NCI-H510A treated with DMSO at 0.1 percent for 48 hours (cell line): ENCODE measurements around the gene NEAT1.

Source experiments
- DNase-seq: peaks from one replicate; lab custom pipeline; 2025; lab: John Stamatoyannopoulos, UW

Gene NEAT1

GRCh38 chr11:65422633-65423515 is at the start of gene NEAT1:
Gene NEAT1, plus strand, starts transcription at chr11:65422798.
- peak; percentile 92 for DNase-seq

- DNase-seq = no peak
Measured at GRCh38 chr11:65373839-65374580, 48.6 kb upstream of the NEAT1 start.

- no peak for DNase-seq
Measured at GRCh38 chr11:65375012-65375411, 47.6 kb upstream of the NEAT1 start.

- no peak for DNase-seq
Measured at GRCh38 chr11:65376138-65376713, 46.4 kb upstream of the NEAT1 start.

GRCh38 chr11:65377036-65377435 is 45.6 kb upstream of the NEAT1 start:
- DNase-seq = no peak

- DNase-seq = no peak
Measured at GRCh38 chr11:65377777-65378176, 44.8 kb upstream of the NEAT1 start.

- DNase-seq = no peak
Measured at GRCh38 chr11:65378208-65378927, 44.2 kb upstream of the NEAT1 start.

- no peak for DNase-seq
Measured at GRCh38 chr11:65378928-65379638, 43.5 kb upstream of the NEAT1 start.

GRCh38 chr11:65379698-65380459 is 42.7 kb upstream of the NEAT1 start:
- DNase-seq = no peak

GRCh38 chr11:65380460-65381119 is 42.0 kb upstream of the NEAT1 start:
- DNase-seq = peak; percentile 22

GRCh38 chr11:65381716-65382032 is 40.9 kb upstream of the NEAT1 start:
- DNase-seq = no peak

GRCh38 chr11:65382033-65382803 is 40.4 kb upstream of the NEAT1 start, which contains the start of gene SLC25A45:
Gene SLC25A45, minus strand, starts transcription at chr11:65382646. Its CDS starts 695 bp downstream, at chr11:65381951.
- peak; percentile 96 for DNase-seq

GRCh38 chr11:65382804-65383368 is 39.7 kb upstream of the NEAT1 start:
- no peak for DNase-seq

GRCh38 chr11:65383778-65384177 is 38.8 kb upstream of the NEAT1 start:
- DNase-seq = no peak

- DNase-seq = no peak
Measured at GRCh38 chr11:65384301-65384889, 38.2 kb upstream of the NEAT1 start.

GRCh38 chr11:65386307-65387140 is 36.1 kb upstream of the NEAT1 start, which contains the start of gene FRMD8:
Gene FRMD8, plus strand, starts transcription at chr11:65386637. Its CDS starts 400 bp downstream, at chr11:65387037.
- peak; percentile 80 for DNase-seq

- DNase-seq = no peak
Measured at GRCh38 chr11:65388731-65389130, 33.9 kb upstream of the NEAT1 start.
